Testis (tissue), 3 donors: ENCODE results near the gene SCARB1. TPM values are rescaled to one million over a fixed set of nuclear protein-coding genes. Genes with fewer than 3 reads are reported as not detected.
"Not testable (repeated sequence)": the region's sequence is repeated elsewhere in the genome, so short reads cannot be mapped to it uniquely, and the experiment has no call there.

Experiments used
- DNase-seq: peaks from one replicate; pipeline ENCODE4 v3.0.0-alpha.2; 2019
- H3K27ac ChIP-seq, 2 donors: fragments of 200-600 bp; sonication (generic); one replicate each; pipeline ENCODE4 v1.5.1; 2019
- H3K27me3 ChIP-seq: fragments of 200-600 bp; sonication (generic); one replicate; pipeline ENCODE4 v1.5.1; 2019
- H3K36me3 ChIP-seq: fragments of 200-600 bp; sonication (generic); one replicate; pipeline ENCODE4 v1.5.1; 2017; ENCODE audit warnings: low read depth; ENCODE audit errors: missing control alignments
- H3K4me1 ChIP-seq: fragments of 200-600 bp; sonication (generic); one replicate; pipeline ENCODE4 v1.5.1; 2019
- H3K4me3 ChIP-seq, 2 donors: fragments of 200-600 bp; sonication (generic); one replicate each; pipeline ENCODE4 v1.5.1; 2017 to 2019
- H3K9me3 ChIP-seq: fragments of 200-600 bp; sonication (generic); one replicate; pipeline ENCODE4 v1.5.1; 2017
- CTCF ChIP-seq, 3 experiments: fragments of 450-650 bp in 2 of 3; fragments of 200-600 bp in 1 of 3; sonication (generic) in 1 of 3; IDR thresholded peaks; one replicate each; pipeline ENCODE4 v1.5.1; 2016 to 2019; ENCODE audit warnings: antibody characterized with exemption in 3 of 3, mild to moderate bottlenecking in 2 of 3, moderate library complexity in 1 of 3
- POLR2A ChIP-seq: fragments of 450-650 bp; IDR thresholded peaks from one replicate; pipeline ENCODE4 v1.6.1; 2017; ENCODE audit warnings: antibody characterized with exemption, mild to moderate bottlenecking, moderate library complexity
- WGBS, 2 donors: methylation state at CpG; one replicate each; pipeline ENCODE4 v1.1.5; 2018; 5-methylcytosine and 5-hydroxymethylcytosine counted together
- intact Hi-C: fragments of 100-400 bp; cut with DNase I; formaldehyde crosslinking; loops from one replicate; pipeline ENCODE4 v1.15.1; 2023; ENCODE audit warnings: low total_unique reads
- polyA plus RNA-seq: library from polyadenylated mRNA; stranded (reverse); fragments of 350-450 nt; fragmentation: Illumina TruSeq; extraction: RNeasy Lipid Tissue Mini Kit (QIAGEN cat#74804); gene quantifications from one replicate; pipeline ENCODE4 v1.2.3, GENCODE V29; 2014; ENCODE audit warnings: low read depth, low replicate concordance; ENCODE audit not compliant: insufficient read depth
- total RNA-seq, 2 donors: library from RNA; depleted of rRNA; stranded (reverse); fragments of >200 nt; gene quantifications; one replicate each; pipeline ENCODE4 v1.2.3, GENCODE V29; 2016

The SCARB1 gene
- total and polyA plus RNA-seq, 3 donors from 2014 or later, result 46.9 to 116 (median 73.6) TPM

- no peak for TF ChIP-seq POLR2A
- TF ChIP-seq CTCF (IDR thresholded peaks at IDR 0.05), result no peak
- H3K9me3 ChIP-seq, result no peaks in the 10 kb centered on the region
- H3K27me3 ChIP-seq, result no peaks in the 10 kb centered on the region
- no peak overlapping the region for H3K4me3 ChIP-seq
- intact Hi-C loops, result no loop called here
- H3K4me1 ChIP-seq, result no peaks in the 10 kb centered on the region
- 74 to 76% methylated on average over 7 to 10 of the region's 10 CpGs for WGBS, 2 donors
- H3K36me3 ChIP-seq, result no peaks in the 10 kb centered on the region
- no peak for DNase-seq
- H3K27ac ChIP-seq, result no peak overlapping the region
These were observed 17.5 kb upstream of the SCARB1 start for GRCh38 chr12:124881123-124881522.

- intact Hi-C loops, H3K4me1 ChIP-seq, H3K4me3 ChIP-seq, H3K27ac ChIP-seq, H3K9me3 ChIP-seq, H3K36me3 ChIP-seq, DNase-seq, H3K27me3 ChIP-seq: not testable (repeated sequence)
- 88 to 90% methylated on average over 11 of the region's 11 CpGs for WGBS, 2 donors
These were observed 16.7 kb upstream of the SCARB1 start for GRCh38 chr12:124880335-124880734.

- H3K27ac ChIP-seq, result no peak overlapping the region
- H3K36me3 ChIP-seq, result no peaks in the 10 kb centered on the region
- 79 to 89% methylated on average over 18 of the region's 18 CpGs for WGBS, 2 donors
These were observed 15.3 kb upstream of the SCARB1 start for GRCh38 chr12:124878795-124879516.

DNA sequence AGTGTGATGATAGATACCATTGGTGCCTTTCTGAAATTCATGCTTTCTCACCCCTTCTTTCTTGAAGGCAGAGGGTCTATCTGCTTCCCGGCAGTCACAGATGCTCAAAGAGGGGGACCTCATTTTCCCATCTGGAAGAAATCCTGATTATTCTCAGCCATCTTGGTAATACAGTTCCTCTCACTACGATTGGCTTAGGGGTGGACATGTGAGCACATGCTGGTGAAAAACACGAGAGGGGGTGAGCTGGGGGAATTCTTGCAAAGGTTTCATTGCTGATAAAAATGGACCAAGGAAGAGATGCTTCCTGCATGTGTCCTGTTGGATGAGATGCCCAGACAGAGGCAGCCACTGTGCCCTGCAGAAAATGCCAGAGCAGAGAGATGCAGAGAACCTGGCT lies 13.8 kb upstream of the SCARB1 start:
- H3K27me3 ChIP-seq, result no peaks in the 10 kb centered on the region

More at GRCh38 chr12:124878795-124879516, 15.3 kb upstream of the SCARB1 start:
- TF ChIP-seq CTCF (IDR thresholded peaks at IDR 0.05) (no peak), POLR2A (no peak)
- no peak for DNase-seq
- intact Hi-C loops, result no loop called here
- no peaks in the 10 kb centered on the region for H3K27me3 ChIP-seq
- H3K4me1 ChIP-seq, result no peaks in the 10 kb centered on the region
- no peaks in the 10 kb centered on the region for H3K9me3 ChIP-seq
- H3K4me3 ChIP-seq, result no peak overlapping the region

GRCh38 chr12:124876171-124876570 lies 12.5 kb upstream of the SCARB1 start:
- 63 to 90% methylated on average over 2 of the region's 2 CpGs for WGBS, 2 donors
- Histone ChIP-seq H3K36me3 (no peaks in the 10 kb centered on the region), H3K4me1 (no peaks in the 10 kb centered on the region), H3K27me3 (no peaks in the 10 kb centered on the region), H3K9me3 (no peaks in the 10 kb centered on the region), H3K4me3 (no peak overlapping the region), H3K27ac (no peak overlapping the region)
- DNase-seq, result no peak
- intact Hi-C loops, result no loop called here
- TF ChIP-seq POLR2A, result no peak
- no peak for TF ChIP-seq CTCF (IDR thresholded peaks at IDR 0.05)

More for the DNA sequence above, 13.8 kb upstream of the SCARB1 start:
- Histone ChIP-seq H3K36me3 (no peaks in the 10 kb centered on the region), H3K9me3 (no peaks in the 10 kb centered on the region), H3K4me3 (no peak overlapping the region), H3K4me1 (no peaks in the 10 kb centered on the region), H3K27ac (no peak overlapping the region)
- DNase-seq, result no peak
- WGBS, 2 donors, result 71% methylated on average over 3 of the region's 3 CpGs
- TF ChIP-seq CTCF (IDR thresholded peaks at IDR 0.05) (no peak), POLR2A (no peak)
- intact Hi-C loops, result no loop called here
